ENCODE data around the gene KIAA1755. TPM values are rescaled to one million over a fixed set of nuclear protein-coding genes. Genes with fewer than 3 reads are reported as not detected.

Gene KIAA1755
- total and polyA plus RNA-seq, 9 of the 15 experiments (the other 6 are each of a cell fraction or from before 2014, with no cell fraction given) = not detected

DNA sequence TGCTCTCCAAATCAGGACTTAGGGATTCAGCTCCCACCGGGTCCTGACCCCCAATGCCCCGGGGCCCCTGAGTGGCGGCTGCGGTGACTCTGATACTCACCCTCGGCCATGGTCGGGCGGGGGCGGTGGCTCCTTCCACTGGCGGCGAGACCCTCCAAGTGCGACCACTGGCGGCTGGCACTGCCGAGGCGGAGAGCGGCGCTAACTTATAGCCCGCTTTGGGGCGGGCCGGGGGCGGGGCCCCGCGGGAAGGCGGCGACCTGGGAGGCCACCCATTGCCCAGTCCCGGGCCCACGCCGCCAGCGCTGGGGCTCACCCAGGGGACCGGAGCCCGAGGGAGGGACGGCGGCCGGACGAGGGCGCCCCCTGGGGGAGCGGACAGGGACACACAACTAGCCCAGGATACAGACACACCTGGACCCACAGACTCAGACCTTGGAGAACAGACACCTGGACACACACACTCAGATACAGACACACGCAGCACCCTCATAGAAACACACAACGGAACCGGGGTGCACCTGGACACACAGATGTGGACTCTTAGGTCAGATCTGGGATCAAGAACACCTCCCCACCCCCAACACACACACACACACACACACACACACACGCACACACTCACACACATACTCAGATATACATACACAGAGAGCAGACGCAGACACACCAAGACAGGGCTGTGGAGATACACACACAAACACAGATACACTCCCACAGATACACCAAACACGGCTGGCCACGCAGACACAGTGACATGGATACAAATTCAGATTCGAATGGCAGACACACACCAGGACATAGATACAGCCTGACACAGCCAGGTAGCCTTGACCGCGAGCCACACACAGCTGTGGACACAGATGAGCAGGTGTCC, 95.2 kb downstream of the KIAA1755 start, which contains the start of gene TGM2 (continued):
- TF ChIP-seq BCL6 (CRISPR knock-in tag; IDR thresholded peaks at IDR 0.05) (no peak), ZNF583 (CRISPR knock-in tag; IDR thresholded peaks at IDR 0.05) (0 out of 2 replicates have a peak, but pooled peaks have one; percentile 4), BHLHE40 (IDR thresholded peaks at IDR 0.05; ENCODE audit: low read length) (no peak), LCOR (CRISPR knock-in tag; IDR thresholded peaks at IDR 0.05) (no peak), HDAC3 (IDR thresholded peaks at IDR 0.05; ENCODE audit: borderline replicate concordance, partially characterized antibody) (no peak), GTF2F1 (IDR thresholded peaks at IDR 0.05; ENCODE audit: low read depth, low read length) (no peak), SMAD1 (IDR thresholded peaks at IDR 0.05; ENCODE audit: low read depth, low read length, partially characterized antibody) (peak; percentile 25), RAD21 (CRISPR knock-in tag; conservative IDR thresholded peaks at IDR 0.05 in 1 of 2, IDR thresholded peaks at IDR 0.05 in 1 of 2) (peak; percentile 97 to 98), XRCC3 (IDR thresholded peaks at IDR 0.05) (no peak), ZSCAN32 (CRISPR knock-in tag; IDR thresholded peaks at IDR 0.05) (no peak), NFIX (CRISPR knock-in tag; IDR thresholded peaks at IDR 0.05; ENCODE audit: low read depth) (no peak), ZFP36 (IDR thresholded peaks at IDR 0.05; ENCODE audit: low read depth, low read length, partially characterized antibody) (no peak), KLF1 (tag; IDR thresholded peaks at IDR 0.05) (no peak), PTTG1 (tag; IDR thresholded peaks at IDR 0.05; ENCODE audit: low read depth) (no peak), ADNP (tag; IDR thresholded peaks at IDR 0.05) (no peak), NCOA2 (IDR thresholded peaks at IDR 0.05; ENCODE audit: partially characterized antibody in 2 of 2) (no peak), CSDE1 (IDR thresholded peaks at IDR 0.05) (no peak), HNRNPLL (IDR thresholded peaks at IDR 0.05; ENCODE audit: low read depth, low read length, poor library complexity, severe bottlenecking) (peak; percentile 56), RFX5 (IDR thresholded peaks at IDR 0.05; ENCODE audit: low read depth, low read length) (no peak), HSF4 (CRISPR knock-in tag; IDR thresholded peaks at IDR 0.05; ENCODE audit: borderline replicate concordance) (no peak)
- TF ChIP-seq, protein P1, sequence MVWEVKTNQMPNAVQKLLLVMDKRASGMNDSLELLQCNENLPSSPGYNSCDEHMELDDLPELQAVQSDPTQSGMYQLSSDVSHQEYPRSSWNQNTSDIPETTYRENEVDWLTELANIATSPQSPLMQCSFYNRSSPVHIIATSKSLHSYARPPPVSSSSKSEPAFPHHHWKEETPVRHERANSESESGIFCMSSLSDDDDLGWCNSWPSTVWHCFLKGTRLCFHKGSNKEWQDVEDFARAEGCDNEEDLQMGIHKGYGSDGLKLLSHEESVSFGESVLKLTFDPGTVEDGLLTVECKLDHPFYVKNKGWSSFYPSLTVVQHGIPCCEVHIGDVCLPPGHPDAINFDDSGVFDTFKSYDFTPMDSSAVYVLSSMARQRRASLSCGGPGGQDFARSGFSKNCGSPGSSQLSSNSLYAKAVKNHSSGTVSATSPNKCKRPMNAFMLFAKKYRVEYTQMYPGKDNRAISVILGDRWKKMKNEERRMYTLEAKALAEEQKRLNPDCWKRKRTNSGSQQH (CRISPR knock-in tag; IDR thresholded peaks at IDR 0.05) = peak; percentile 78; the same call in 1 of the 2 replicates
- TF ChIP-seq, protein P2, sequence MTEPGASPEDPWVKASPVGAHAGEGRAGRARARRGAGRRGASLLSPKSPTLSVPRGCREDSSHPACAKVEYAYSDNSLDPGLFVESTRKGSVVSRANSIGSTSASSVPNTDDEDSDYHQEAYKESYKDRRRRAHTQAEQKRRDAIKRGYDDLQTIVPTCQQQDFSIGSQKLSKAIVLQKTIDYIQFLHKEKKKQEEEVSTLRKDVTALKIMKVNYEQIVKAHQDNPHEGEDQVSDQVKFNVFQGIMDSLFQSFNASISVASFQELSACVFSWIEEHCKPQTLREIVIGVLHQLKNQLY (CRISPR knock-in tag; conservative IDR thresholded peaks at IDR 0.05) = no peak
- TF ChIP-seq, protein P3, sequence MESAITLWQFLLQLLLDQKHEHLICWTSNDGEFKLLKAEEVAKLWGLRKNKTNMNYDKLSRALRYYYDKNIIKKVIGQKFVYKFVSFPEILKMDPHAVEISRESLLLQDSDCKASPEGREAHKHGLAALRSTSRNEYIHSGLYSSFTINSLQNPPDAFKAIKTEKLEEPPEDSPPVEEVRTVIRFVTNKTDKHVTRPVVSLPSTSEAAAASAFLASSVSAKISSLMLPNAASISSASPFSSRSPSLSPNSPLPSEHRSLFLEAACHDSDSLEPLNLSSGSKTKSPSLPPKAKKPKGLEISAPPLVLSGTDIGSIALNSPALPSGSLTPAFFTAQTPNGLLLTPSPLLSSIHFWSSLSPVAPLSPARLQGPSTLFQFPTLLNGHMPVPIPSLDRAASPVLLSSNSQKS (CRISPR knock-in tag; IDR thresholded peaks at IDR 0.05) = no peak
- TF ChIP-seq, protein P4, sequence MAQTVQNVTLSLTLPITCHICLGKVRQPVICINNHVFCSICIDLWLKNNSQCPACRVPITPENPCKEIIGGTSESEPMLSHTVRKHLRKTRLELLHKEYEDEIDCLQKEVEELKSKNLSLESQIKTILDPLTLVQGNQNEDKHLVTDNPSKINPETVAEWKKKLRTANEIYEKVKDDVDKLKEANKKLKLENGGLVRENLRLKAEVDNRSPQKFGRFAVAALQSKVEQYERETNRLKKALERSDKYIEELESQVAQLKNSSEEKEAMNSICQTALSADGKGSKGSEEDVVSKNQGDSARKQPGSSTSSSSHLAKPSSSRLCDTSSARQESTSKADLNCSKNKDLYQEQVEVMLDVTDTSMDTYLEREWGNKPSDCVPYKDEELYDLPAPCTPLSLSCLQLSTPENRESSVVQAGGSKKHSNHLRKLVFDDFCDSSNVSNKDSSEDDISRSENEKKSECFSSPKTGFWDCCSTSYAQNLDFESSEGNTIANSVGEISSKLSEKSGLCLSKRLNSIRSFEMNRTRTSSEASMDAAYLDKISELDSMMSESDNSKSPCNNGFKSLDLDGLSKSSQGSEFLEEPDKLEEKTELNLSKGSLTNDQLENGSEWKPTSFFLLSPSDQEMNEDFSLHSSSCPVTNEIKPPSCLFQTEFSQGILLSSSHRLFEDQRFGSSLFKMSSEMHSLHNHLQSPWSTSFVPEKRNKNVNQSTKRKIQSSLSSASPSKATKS (CRISPR knock-in tag; IDR thresholded peaks at IDR 0.05) = no peak

All from K562 (cell line).